GM12891 (cell line): ENCODE data around the gene POU6F2.
"Not testable (repeated sequence)": the region's sequence is repeated elsewhere in the genome, so short reads cannot be mapped to it uniquely, and the experiment has no call there.

Experiments used
- DNase-seq: peaks from one replicate; pipeline ENCODE4 v3.0.0; 2011; ENCODE audit warnings: low spot score; ENCODE audit not compliant: insufficient read length
- FAIRE-seq: peaks from 2 replicates; lab custom pipeline; 2011; peaks lifted over from hg19 to GRCh38; lab: Jason Lieb, UNC
- PAX5 ChIP-seq: IDR thresholded peaks from 2 replicates; pipeline ENCODE4 v1.6.1; 2011; ENCODE audit warnings: low read length, moderate library complexity, mild to moderate bottlenecking; ENCODE audit not compliant: insufficient read depth, severe bottlenecking
- POLR2A ChIP-seq: IDR thresholded peaks from 2 replicates; pipeline ENCODE4 v1.6.1; 2011; ENCODE audit warnings: low read depth, low read length, control low read depth
- POLR2AphosphoS5 ChIP-seq: IDR thresholded peaks from 2 replicates; pipeline ENCODE4 v1.6.1; 2011; ENCODE audit warnings: low read depth, low read length, control low read depth
- POU2F2 ChIP-seq: IDR thresholded peaks from 2 replicates; pipeline ENCODE4 v1.6.1; 2011; ENCODE audit warnings: low read depth, mild to moderate bottlenecking, control low read depth, low read length, moderate library complexity
- SPI1 ChIP-seq: IDR thresholded peaks from 2 replicates; pipeline ENCODE4 v1.6.1; 2011; ENCODE audit warnings: low read depth, low read length, control low read depth
- TAF1 ChIP-seq: IDR thresholded peaks from 2 replicates; pipeline ENCODE4 v1.6.1; 2011; ENCODE audit warnings: low read depth, low read length, control low read depth

Gene POU6F2

DNA sequence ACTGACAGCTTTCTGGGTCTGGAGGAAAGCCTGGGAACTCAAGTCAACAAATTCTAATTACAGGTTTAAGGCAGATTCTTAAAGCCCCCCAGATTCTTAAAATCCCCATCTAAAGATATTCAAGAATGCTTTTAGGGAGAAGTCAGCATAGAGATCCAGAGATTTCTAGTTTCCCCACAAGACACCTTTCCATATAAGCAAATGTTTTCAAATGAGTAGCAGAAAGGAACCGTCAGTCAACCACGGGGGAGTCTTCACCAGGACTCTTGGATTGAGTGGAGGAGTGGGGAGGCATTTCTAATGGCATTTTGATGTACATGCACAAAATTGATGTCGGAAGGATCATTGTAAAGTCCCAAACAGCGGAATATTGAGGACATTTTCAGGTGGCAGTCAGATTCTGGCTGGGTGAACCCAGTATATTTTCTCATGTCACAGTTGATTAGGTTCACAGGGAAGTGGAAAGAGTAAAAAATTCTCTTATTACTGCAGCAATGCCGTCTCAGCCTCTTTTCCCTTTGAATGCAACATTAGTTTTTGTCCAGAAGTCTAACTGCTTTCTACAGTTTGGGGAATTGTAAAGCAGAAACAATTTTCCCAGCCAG is 396.8 kb downstream of the POU6F2 start:
- FAIRE-seq: no peak
- TF ChIP-seq POU2F2: no peak
- TF ChIP-seq POLR2AphosphoS5: no peak
- TF ChIP-seq POLR2A: no peak
- no peak for TF ChIP-seq TAF1
- no peak for TF ChIP-seq PAX5
- TF ChIP-seq SPI1: no peak
- DNase-seq: no peak

DNA sequence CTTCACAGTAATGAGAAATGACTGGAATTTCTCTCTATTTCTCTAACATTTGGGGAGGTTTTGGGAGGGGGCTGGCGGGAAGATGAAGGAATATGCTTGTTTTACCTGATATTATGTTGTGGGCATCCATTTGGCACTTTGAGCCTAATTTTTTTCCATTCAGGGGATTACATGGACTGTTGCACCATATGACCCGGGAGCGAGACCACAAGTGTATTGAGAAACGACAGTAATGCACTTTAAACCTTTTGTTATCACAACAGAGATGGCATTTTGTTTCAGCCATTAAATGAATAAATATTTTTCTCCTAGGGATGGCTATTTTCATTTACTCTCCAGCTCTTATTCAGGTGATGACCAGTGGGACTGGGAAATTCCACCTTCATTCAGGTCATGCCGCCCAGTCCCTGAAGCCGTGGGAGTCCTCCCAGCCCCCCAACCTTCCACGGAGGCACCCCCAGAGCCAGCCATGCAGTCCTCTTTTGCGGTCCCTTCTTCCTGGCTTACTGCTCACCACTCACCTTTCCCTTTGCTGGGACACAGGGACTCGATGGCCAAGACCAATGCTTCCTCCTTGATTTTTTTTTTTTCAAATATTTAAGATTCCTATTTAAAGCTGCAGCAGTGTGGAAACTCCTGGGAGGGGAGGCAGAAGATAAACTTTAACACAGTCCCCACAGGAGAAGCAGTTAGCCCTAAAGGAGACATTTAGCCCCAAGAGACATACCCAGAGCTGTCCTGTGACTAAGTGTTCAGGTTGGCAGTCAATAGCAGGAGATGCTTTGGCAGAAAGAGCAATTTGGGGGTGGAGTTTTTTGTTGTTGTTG is 397.6 kb downstream of the POU6F2 start:
- no peak for DNase-seq
- FAIRE-seq: no peak
- TF ChIP-seq SPI1 (no peak), PAX5 (no peak), TAF1 (no peak), POLR2AphosphoS5 (no peak), POLR2A (no peak), POU2F2 (no peak)

DNA sequence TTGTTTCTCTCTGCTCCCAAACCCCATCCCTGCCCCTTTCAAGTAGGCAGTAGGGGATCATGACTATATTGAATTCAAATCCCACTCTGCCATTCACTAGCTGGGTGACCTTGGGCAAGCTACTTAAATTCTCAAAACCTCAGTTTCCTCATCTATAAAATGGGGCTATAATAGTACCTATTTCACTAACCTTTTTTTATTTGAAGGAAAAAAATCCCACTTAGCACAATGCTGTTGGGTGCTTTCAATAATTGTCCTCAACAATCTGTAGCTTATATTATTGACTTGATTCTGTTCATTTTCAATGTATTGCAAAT is 398.1 kb downstream of the POU6F2 start:
- TF ChIP-seq PAX5 (no peak), POLR2AphosphoS5 (no peak), TAF1 (no peak), POLR2A (no peak), POU2F2 (no peak), SPI1 (no peak)
- FAIRE-seq: no peak

DNA sequence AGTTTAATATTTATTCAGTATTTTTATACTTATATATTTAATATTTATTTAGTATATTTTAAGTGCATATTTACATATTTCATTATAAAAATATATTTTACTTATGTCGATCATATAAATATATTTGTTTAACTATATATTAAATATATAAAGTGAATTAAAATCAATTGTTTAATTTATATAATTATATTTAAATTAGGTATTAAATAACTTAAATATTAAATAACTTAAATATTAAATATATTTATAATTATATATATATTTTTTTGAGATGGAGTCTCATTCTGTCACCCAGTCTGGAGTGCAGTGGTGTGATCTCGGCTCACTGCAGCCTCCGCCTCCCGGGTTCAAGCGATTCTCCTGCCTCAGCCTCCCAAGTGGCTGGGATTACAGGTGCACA is 399.2 kb downstream of the POU6F2 start:
- not testable (repeated sequence) for FAIRE-seq, DNase-seq

More for the DNA sequence above, 398.1 kb downstream of the POU6F2 start:
- DNase-seq: no peak

DNA sequence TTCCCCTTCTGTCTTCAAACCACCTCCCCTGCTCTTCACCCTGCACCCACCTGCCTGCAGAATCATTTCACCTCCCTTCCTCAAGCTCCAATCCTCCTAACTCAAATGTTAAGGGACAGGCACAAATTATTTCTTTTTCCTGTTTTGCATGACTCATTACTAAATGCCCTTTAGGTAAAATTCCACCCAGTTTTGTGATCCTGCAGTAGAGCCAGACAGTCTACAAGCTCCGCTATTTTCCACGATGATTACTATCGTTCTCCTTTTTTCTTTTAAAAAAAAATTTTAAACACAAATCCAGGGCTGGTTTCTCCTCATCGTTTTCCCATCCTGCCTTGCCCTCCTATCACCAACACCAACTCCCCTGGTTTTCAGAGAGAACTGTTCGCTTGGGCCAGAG is 401.7 kb downstream of the POU6F2 start:
- DNase-seq: no peak
- no peak for FAIRE-seq
- TF ChIP-seq POLR2A (no peak), POLR2AphosphoS5 (no peak), TAF1 (no peak), POU2F2 (no peak), SPI1 (no peak), PAX5 (no peak)

DNA sequence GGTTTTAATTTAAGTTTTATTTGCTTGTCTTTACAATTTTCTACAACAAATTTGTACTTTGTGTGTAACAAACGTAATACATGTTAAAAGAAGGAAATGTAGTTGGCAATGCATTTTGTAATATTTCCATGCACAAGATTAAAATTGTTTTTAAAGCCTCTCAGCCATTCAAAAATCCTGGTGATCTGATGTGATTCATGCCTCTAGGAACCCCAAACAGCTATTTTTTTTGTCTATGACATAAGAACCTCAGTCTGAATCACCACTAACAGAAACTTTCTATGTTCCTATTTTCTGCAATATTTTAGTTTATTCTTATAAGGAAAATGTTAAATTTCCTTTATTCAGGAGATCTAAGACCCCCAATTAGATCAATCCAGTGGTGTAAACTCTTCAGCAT is 405.4 kb downstream of the POU6F2 start:
- TF ChIP-seq POLR2AphosphoS5 (no peak), PAX5 (no peak)
- DNase-seq (no peak), FAIRE-seq (no peak)

DNA sequence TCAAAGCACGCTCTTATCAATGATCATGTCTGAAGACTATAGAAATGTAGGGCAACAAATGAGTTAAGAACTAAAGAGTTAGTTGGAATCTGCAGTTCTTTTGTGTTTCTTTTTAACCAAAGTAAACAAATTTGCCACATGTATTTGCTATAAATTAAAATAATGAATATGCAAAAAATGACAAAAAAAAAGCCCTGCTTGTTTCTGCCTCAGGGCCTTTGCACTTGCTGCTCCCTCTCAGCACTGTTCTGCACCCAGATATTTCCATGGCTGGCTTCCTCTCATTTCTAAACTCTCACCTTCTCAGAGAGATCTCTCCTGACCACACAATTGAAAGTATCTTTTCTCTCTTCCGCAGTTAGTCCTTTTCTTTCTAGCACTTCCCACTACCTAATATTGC is 406.7 kb downstream of the POU6F2 start:
- no peak for DNase-seq
- no peak for FAIRE-seq
- no peak for TF ChIP-seq POLR2AphosphoS5
- no peak for TF ChIP-seq POLR2A
- TF ChIP-seq TAF1: no peak
- TF ChIP-seq PAX5: no peak
- no peak for TF ChIP-seq POU2F2

DNA sequence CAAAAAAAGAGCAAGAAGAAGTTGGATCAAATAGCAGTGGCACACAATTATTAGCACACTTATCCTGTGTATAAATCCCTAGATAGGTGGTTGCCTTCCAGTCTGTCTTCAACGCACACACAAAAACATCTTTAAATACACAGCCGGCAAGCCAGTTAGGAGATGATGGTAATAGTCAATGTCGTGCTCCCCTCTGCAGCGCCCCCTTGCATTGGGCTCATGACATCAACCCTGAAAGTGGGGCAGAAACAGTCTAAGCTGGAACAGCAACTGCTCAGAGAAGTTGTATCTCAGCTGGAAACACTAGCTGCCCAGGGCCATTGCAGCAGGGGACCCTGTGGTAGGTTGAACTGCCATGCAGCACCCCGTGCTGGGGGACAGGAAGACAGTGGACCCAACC is 409.0 kb downstream of the POU6F2 start:
- no peak for TF ChIP-seq TAF1
- TF ChIP-seq POU2F2: no peak
- no peak for TF ChIP-seq POLR2A
- no peak for TF ChIP-seq PAX5
- TF ChIP-seq SPI1: no peak
- TF ChIP-seq POLR2AphosphoS5: no peak
- DNase-seq (no peak), FAIRE-seq (no peak)

DNA sequence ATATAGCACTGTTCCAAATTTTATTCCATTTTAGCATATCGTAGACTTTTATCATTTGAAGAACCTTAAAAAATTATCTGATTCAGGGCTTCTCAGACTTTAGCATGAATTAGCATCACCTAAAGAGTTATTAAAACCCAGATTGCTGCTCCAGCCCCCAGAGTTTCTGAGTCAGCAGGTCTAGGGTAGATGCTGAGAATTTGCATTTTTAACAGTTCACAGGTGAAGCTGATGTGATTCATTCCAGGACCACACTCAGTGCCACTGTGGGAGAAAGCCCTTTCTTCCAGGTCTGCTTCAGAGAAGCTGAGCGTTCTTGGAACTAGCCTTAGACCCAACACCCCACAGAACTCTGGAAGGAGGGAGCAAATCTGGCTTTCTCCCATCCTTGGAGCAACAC is 414.4 kb downstream of the POU6F2 start:
- FAIRE-seq (no peak), DNase-seq (no peak)
- no peak for TF ChIP-seq PAX5
- TF ChIP-seq SPI1: no peak
- TF ChIP-seq POLR2AphosphoS5: no peak
- TF ChIP-seq POU2F2: no peak
- TF ChIP-seq TAF1: no peak
- TF ChIP-seq POLR2A: no peak

DNA sequence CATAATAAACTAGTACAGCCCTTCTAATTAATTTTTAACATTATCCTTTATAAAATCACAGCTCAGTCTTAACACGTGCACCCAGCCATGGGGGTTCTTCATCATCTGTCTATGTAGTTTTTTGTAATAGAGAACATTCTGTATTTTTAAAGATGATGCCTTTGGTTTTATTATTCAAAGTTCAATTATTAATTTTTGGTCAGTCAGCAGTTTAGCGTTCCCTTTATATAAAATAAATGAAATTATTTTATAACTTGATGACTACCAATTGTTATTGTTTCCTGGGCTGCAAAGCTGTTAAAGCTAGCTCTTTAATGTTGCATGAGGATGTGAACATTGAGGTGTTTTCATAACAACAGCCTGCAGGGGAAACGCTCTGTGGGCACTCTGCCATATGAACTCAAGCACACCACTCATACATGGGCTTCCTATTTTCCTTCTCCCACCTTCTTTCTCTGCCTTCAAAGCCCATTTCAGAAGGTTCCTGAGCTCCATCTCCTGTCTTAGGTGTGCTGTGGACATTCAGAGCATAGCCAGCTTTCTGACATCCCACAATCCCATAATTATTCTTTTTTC is 416.5 kb downstream of the POU6F2 start:
- no peak for FAIRE-seq
- DNase-seq: no peak
- TF ChIP-seq SPI1: no peak
- TF ChIP-seq POLR2AphosphoS5: no peak
- no peak for TF ChIP-seq TAF1
- no peak for TF ChIP-seq PAX5
- no peak for TF ChIP-seq POLR2A
- TF ChIP-seq POU2F2: no peak
